Ectodermal cell (in vitro differentiated cells): Measurements from ENCODE around the gene GSG1L. TPM values are rescaled to one million over a fixed set of nuclear protein-coding genes. Genes with fewer than 3 reads are reported as not detected.
A peak's percentile ranks its signal among the peaks of the same experiment; 100 is the strongest.

Experiments
- H3K27ac ChIP-seq: 2 replicates; pipeline ENCODE4 v1.7.0; 2013; ENCODE audit warnings: mild to moderate bottlenecking, low read depth, low read length; ENCODE audit not compliant: insufficient read depth, poor library complexity, severe bottlenecking
- H3K27me3 ChIP-seq: 2 replicates; pipeline ENCODE4 v1.7.0; 2013; ENCODE audit warnings: mild to moderate bottlenecking, low read length; ENCODE audit not compliant: insufficient read depth, control insufficient read depth, poor library complexity, severe bottlenecking
- H3K36me3 ChIP-seq: one replicate; pipeline ENCODE4 v1.7.0; 2013; ENCODE audit warnings: low read length; ENCODE audit not compliant: control insufficient read depth, insufficient read depth
- H3K4me1 ChIP-seq: one replicate; pipeline ENCODE4 v1.7.0; 2013; ENCODE audit warnings: low read length; ENCODE audit not compliant: control insufficient read depth, insufficient read depth
- H3K4me3 ChIP-seq: 2 replicates; pipeline ENCODE4 v1.7.0; 2013; ENCODE audit warnings: low read depth, low read length, control low read depth; ENCODE audit not compliant: insufficient read depth
- H3K9me3 ChIP-seq: 2 replicates; pipeline ENCODE4 v1.7.0; 2013; ENCODE audit warnings: mild to moderate bottlenecking, low read length, moderate library complexity; ENCODE audit not compliant: control insufficient read depth
- WGBS, 2 experiments: methylation state at CpG; one replicate each; pipeline ENCODE4 v1.1.7; 2013; ENCODE audit warnings: missing lambda C conversion rate in 2 of 2; 5-methylcytosine and 5-hydroxymethylcytosine counted together
- polyA plus RNA-seq, 4 experiments: library from polyadenylated mRNA; stranded (reverse); fragments of 50-300 nt; gene quantifications; one replicate each; pipeline ENCODE4 v1.2.3, GENCODE V29; 2013

Gene GSG1L
- polyA plus RNA-seq (2013, experiment 1 of 4): 0.07 TPM
- 0.36 TPM for polyA plus RNA-seq (2013, experiment 2 of 4)
- 0.05 TPM for polyA plus RNA-seq (2013, experiment 3 of 4)
- polyA plus RNA-seq (2013, experiment 4 of 4): 0.20 TPM

- Histone ChIP-seq H3K4me3 (peak within 1 kb of the TSS; percentile 16), H3K4me1 (no peaks in the 10 kb centered on the region), H3K27ac (no peak within 1 kb of the TSS), H3K36me3 (no peaks in the 10 kb centered on the region), H3K9me3 (no peaks in the 10 kb centered on the region), H3K27me3 (peaks cover 81% of the 10 kb centered on the region)
- 5 to 6% methylated on average over 54 of the region's 54 CpGs for WGBS, 2 experiments
Measured at GRCh38 chr16:28063591-28064061, at the start of gene GSG1L. TSS of gene GSG1L (minus strand) at chr16:28063714. CDS start at chr16:28063424, 290 bp downstream.

DNA sequence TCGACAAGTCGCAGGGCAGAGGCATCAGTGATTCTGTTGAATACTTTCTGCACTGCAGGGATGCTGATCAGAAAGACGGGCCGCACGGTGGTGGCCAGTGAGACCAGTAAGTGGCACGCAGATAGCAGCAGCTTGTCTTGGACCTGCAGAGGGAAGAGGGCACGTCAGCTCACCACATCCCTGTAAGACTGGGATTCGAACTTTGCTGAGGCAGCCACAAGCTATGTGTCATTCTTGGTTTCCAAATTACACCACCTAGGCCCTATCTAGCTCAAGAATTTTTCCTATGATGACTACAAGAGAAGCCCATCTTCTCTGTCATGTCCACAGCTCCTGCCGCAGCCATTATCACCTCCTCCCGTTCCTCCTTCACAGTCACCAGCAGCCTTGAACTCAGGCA is 49.4 kb upstream of the GSG1L start:
- Histone ChIP-seq H3K9me3 (no peaks in the 10 kb centered on the region), H3K36me3 (peaks cover 21% of the 10 kb centered on the region), H3K27me3 (no peaks in the 10 kb centered on the region), H3K27ac (no peak overlapping the region), H3K4me1 (no peaks in the 10 kb centered on the region), H3K4me3 (no peak overlapping the region)
- WGBS, 2 experiments: 95 to 96% methylated on average over 10 of the region's 10 CpGs

- no peaks in the 10 kb centered on the region for H3K27me3 ChIP-seq
- no peak overlapping the region for H3K27ac ChIP-seq
- WGBS, 2 experiments: 100% methylated on average over 2 of the region's 2 CpGs; no CpG with 5 or more reads in 1 of the 2 experiments
- H3K4me1 ChIP-seq: no peaks in the 10 kb centered on the region
- no peak overlapping the region for H3K4me3 ChIP-seq
- no peaks in the 10 kb centered on the region for H3K9me3 ChIP-seq
- peaks cover 35% of the 10 kb centered on the region for H3K36me3 ChIP-seq
Measured at GRCh38 chr16:28110977-28111376, 47.5 kb upstream of the GSG1L start.

GRCh38 chr16:28110479-28110878 is 47.0 kb upstream of the GSG1L start:
- Histone ChIP-seq H3K36me3 (peaks cover 40% of the 10 kb centered on the region), H3K4me1 (no peaks in the 10 kb centered on the region), H3K27ac (no peak overlapping the region), H3K4me3 (no peak overlapping the region), H3K9me3 (no peaks in the 10 kb centered on the region), H3K27me3 (no peaks in the 10 kb centered on the region)
- 94 to 96% methylated on average over 5 of the region's 5 CpGs for WGBS, 2 experiments

GRCh38 chr16:28110074-28110473 is 46.6 kb upstream of the GSG1L start:
- 94 to 95% methylated on average over 3 of the region's 3 CpGs for whole genome bisulfite sequencing, 2 experiments
- H3K27me3 ChIP-seq: no peaks in the 10 kb centered on the region
- no peaks in the 10 kb centered on the region for H3K4me1 ChIP-seq
- H3K27ac ChIP-seq: no peak overlapping the region
- peaks cover 44% of the 10 kb centered on the region for H3K36me3 ChIP-seq
- no peak overlapping the region for H3K4me3 ChIP-seq
- no peaks in the 10 kb centered on the region for H3K9me3 ChIP-seq

DNA sequence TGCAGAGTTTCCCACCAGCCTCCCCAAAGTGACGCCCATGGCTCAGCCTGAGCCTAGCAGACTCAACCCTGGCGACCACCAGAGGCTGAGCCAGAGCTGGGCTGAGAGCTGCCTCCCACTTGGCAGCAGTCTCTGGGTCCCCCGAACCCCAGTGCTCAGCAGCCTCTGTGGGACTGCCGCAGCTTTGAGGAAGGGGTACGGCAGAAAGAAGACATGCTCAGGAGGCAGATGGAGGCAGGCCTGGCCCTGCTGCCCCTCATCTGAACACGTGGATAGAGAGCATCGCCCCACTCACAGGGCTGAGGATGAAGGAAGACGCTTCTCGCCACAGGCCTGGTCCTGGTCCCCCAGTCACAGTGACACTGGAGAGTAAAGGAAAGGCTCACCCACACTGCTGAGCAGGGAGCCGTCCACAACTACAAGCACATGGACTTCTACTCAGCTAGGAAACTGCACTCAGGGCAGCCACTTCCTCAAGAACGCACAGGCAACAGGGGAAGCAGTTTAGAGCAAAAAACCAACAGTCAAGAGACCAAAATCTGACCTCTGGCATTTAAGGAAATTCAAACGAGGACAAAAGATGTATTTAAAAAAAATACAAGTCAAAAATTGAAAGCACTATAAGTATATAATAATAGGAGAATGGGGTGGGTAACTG is 45.2 kb upstream of the GSG1L start:
- Histone ChIP-seq H3K27ac (no peak overlapping the region), H3K36me3 (peaks cover 57% of the 10 kb centered on the region), H3K9me3 (no peaks in the 10 kb centered on the region), H3K4me1 (no peaks in the 10 kb centered on the region), H3K27me3 (no peaks in the 10 kb centered on the region), H3K4me3 (no peak overlapping the region)
- 90 to 92% methylated on average over 11 of the region's 12 CpGs for WGBS, 2 experiments

DNA sequence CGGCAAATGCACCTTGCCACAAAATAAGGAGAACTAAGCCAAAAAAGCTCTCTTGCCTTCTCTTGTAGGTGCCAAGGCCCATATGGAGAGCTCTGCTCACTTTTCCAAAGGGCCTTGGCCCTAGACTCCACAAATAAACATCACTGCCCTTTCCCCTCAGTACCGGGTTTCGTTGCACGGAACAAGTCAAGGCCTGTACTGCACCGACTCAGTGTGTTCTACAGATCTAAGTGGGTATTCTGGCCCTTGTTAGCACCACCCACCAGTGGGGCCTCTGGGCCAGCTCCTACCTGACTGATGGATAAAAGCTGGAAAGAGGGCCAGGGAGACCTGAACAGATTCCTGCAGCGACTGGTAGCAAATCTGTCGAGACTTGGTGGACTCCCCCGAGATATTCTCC is 43.7 kb upstream of the GSG1L start:
- H3K27ac ChIP-seq: no peak overlapping the region
- H3K4me1 ChIP-seq: no peaks in the 10 kb centered on the region
- H3K9me3 ChIP-seq: no peaks in the 10 kb centered on the region
- 96% methylated on average over 8 of the region's 8 CpGs for WGBS, 2 experiments
- H3K27me3 ChIP-seq: no peaks in the 10 kb centered on the region
- no peak overlapping the region for H3K4me3 ChIP-seq
- peaks cover 65% of the 10 kb centered on the region for H3K36me3 ChIP-seq

GRCh38 chr16:28106467-28107215 is 43.1 kb upstream of the GSG1L start:
- 95 to 97% methylated on average over 5 of the region's 5 CpGs for WGBS, 2 experiments
- H3K4me3 ChIP-seq: no peak overlapping the region
- no peak overlapping the region for H3K27ac ChIP-seq
- H3K27me3 ChIP-seq: no peaks in the 10 kb centered on the region
- no peaks in the 10 kb centered on the region for H3K4me1 ChIP-seq
- H3K9me3 ChIP-seq: no peaks in the 10 kb centered on the region
- peaks cover 65% of the 10 kb centered on the region for H3K36me3 ChIP-seq

GRCh38 chr16:28105954-28106353 is 42.4 kb upstream of the GSG1L start:
- WGBS, 2 experiments: 96% methylated on average over 7 of the region's 7 CpGs
- H3K27ac ChIP-seq: no peak overlapping the region
- peaks cover 68% of the 10 kb centered on the region for H3K36me3 ChIP-seq
- H3K27me3 ChIP-seq: no peaks in the 10 kb centered on the region
- no peaks in the 10 kb centered on the region for H3K4me1 ChIP-seq
- no peak overlapping the region for H3K4me3 ChIP-seq
- no peaks in the 10 kb centered on the region for H3K9me3 ChIP-seq

DNA sequence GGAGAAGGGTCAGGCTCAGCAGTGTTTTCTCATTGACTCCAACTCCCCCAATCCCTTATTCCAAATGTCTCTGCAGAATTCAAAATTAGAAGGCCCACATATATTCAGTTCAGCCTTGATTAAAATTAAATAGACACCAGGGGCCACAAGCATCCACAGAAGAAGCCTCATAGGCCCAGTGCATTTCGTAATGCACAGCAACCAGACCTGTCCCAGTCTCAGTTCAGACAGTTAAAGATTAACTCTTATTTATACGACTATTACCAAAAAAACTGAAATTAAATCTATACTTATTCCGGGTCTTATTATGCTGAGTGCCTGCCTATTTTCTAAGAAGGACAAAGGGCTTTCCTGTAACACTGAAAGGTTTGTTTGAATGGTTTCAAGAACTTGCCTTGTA is 41.8 kb upstream of the GSG1L start:
- Histone ChIP-seq H3K27ac (no peak overlapping the region), H3K9me3 (no peaks in the 10 kb centered on the region), H3K4me1 (no peaks in the 10 kb centered on the region), H3K27me3 (no peaks in the 10 kb centered on the region), H3K4me3 (no peak overlapping the region), H3K36me3 (peaks cover 65% of the 10 kb centered on the region)
- 91 to 96% methylated on average over 3 of the region's 3 CpGs for WGBS, 2 experiments
